Smooth muscle cell (in vitro differentiated cells): ENCODE results near the gene CUBN. TPM values are rescaled to one million over a fixed set of nuclear protein-coding genes. Genes with fewer than 3 reads are reported as not detected.
A peak's percentile ranks its signal among the peaks of the same experiment; 100 is the strongest.

Experiments used
- DNase-seq: peaks from one replicate; lab custom pipeline; 2025; ENCODE audit not compliant: unreplicated experiment; lab: John Stamatoyannopoulos, UW
- H2AFZ ChIP-seq: fragments of 200-600 bp; sonication (generic); 2 replicates; pipeline ENCODE4 v1.6.0; 2016; ENCODE audit warnings: antibody characterized with exemption, low read depth, mild to moderate bottlenecking
- H3F3A ChIP-seq: fragments of 200-600 bp; sonication (generic); 2 replicates; pipeline ENCODE4 v1.6.0; 2017; ENCODE audit warnings: antibody characterized with exemption, low read depth
- H3K27ac ChIP-seq: fragments of 200-600 bp; sonication (generic); 2 replicates; pipeline ENCODE4 v1.5.1; 2016; ENCODE audit warnings: low read depth, mild to moderate bottlenecking
- H3K27me3 ChIP-seq: fragments of 200-600 bp; sonication (generic); 2 replicates; pipeline ENCODE4 v1.6.1; 2016; ENCODE audit warnings: low read depth, mild to moderate bottlenecking
- H3K36me3 ChIP-seq: fragments of 200-600 bp; sonication (generic); 2 replicates; pipeline ENCODE4 v1.5.1; 2016; ENCODE audit warnings: low read depth
- H3K4me1 ChIP-seq: fragments of 200-600 bp; sonication (generic); 2 replicates; pipeline ENCODE4 v1.5.1; 2016; ENCODE audit warnings: low read depth
- H3K4me2 ChIP-seq: fragments of 200-600 bp; sonication (generic); 2 replicates; pipeline ENCODE4 v1.6.0; 2016; ENCODE audit warnings: mild to moderate bottlenecking
- H3K4me3 ChIP-seq: fragments of 200-600 bp; sonication (generic); 2 replicates; pipeline ENCODE4 v1.5.1; 2016; ENCODE audit warnings: mild to moderate bottlenecking
- H3K79me2 ChIP-seq: fragments of 200-600 bp; sonication (generic); 2 replicates; pipeline ENCODE4 v1.6.0; 2016; ENCODE audit warnings: low read depth, mild to moderate bottlenecking
- H3K9ac ChIP-seq: fragments of 200-600 bp; sonication (generic); 2 replicates; pipeline ENCODE4 v1.6.0; 2016; ENCODE audit warnings: low read depth
- H3K9me3 ChIP-seq: fragments of 200-600 bp; sonication (generic); replicated peaks from 2 replicates; pipeline ENCODE4 v1.5.1; 2016; ENCODE audit warnings: low read depth
- H4K20me1 ChIP-seq: fragments of 200-600 bp; sonication (generic); 2 replicates; pipeline ENCODE4 v1.6.0; 2016; ENCODE audit warnings: low read depth
- WGBS: methylation state at CpG from one replicate; pipeline ENCODE4 v1.1.7; 2016; ENCODE audit warnings: low lambda C conversion rate; 5-methylcytosine and 5-hydroxymethylcytosine counted together
- polyA plus RNA-seq: library from polyadenylated mRNA; unstranded; fragments of >200 nt; fragmentation: Nextera tagmentation; extraction: Ambion mirVana; gene quantifications from 2 replicates; pipeline ENCODE4 v1.2.1, GENCODE V29; 2016
- total RNA-seq: library from RNA; depleted of rRNA; stranded (reverse); fragments of >200 nt; gene quantifications from 2 replicates; pipeline ENCODE4 v1.2.3, GENCODE V29; 2014
- TF ChIP-seq, protein P1 (sequence below): fragments of 200-600 bp; sonication (generic); IDR thresholded peaks from 2 replicates; pipeline ENCODE4 v1.5.1; 2017; ENCODE audit warnings: borderline replicate concordance, mild to moderate bottlenecking, antibody characterized with exemption; ENCODE audit not compliant: insufficient read depth, poor library complexity, severe bottlenecking

Gene CUBN
- total and polyA plus RNA-seq, 2 experiments from 2014 or later: 0.62 to 4.7 TPM

- Histone ChIP-seq H3K36me3 (no peaks in the 10 kb centered on the region), H3K4me3 (no peak overlapping the region), H3F3A (no peaks in the 10 kb centered on the region), H3K79me2 (no peaks in the 10 kb centered on the region), H3K27ac (peak overlapping the region; percentile 70), H2AFZ (no peak overlapping the region), H3K27me3 (no peaks in the 10 kb centered on the region), H3K4me1 (no peaks in the 10 kb centered on the region), H3K9me3 (no peaks in the 10 kb centered on the region), H3K9ac (no peak overlapping the region), H4K20me1 (no peaks in the 10 kb centered on the region), H3K4me2 (peak overlapping the region; percentile 16)
- TF ChIP-seq, protein P1, sequence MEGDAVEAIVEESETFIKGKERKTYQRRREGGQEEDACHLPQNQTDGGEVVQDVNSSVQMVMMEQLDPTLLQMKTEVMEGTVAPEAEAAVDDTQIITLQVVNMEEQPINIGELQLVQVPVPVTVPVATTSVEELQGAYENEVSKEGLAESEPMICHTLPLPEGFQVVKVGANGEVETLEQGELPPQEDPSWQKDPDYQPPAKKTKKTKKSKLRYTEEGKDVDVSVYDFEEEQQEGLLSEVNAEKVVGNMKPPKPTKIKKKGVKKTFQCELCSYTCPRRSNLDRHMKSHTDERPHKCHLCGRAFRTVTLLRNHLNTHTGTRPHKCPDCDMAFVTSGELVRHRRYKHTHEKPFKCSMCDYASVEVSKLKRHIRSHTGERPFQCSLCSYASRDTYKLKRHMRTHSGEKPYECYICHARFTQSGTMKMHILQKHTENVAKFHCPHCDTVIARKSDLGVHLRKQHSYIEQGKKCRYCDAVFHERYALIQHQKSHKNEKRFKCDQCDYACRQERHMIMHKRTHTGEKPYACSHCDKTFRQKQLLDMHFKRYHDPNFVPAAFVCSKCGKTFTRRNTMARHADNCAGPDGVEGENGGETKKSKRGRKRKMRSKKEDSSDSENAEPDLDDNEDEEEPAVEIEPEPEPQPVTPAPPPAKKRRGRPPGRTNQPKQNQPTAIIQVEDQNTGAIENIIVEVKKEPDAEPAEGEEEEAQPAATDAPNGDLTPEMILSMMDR: no peak
- DNase-seq: no peak
Measured at GRCh38 chr10:16904049-16904448, 225.6 kb downstream of the CUBN start.

- TF ChIP-seq, protein P1: no peak
- Histone ChIP-seq H3K4me3 (no peak overlapping the region), H3K4me1 (no peaks in the 10 kb centered on the region), H3K27ac (no peak overlapping the region), H2AFZ (no peak overlapping the region), H3K4me2 (no peak overlapping the region), H3K27me3 (no peaks in the 10 kb centered on the region), H4K20me1 (no peaks in the 10 kb centered on the region), H3K79me2 (no peaks in the 10 kb centered on the region), H3K9ac (no peak overlapping the region), H3K36me3 (no peaks in the 10 kb centered on the region), H3K9me3 (no peaks in the 10 kb centered on the region), H3F3A (no peaks in the 10 kb centered on the region)
- no peak for DNase-seq
- 75% methylated on average over 1 of the region's 1 CpG for WGBS
Measured at GRCh38 chr10:16902606-16903005, 227.0 kb downstream of the CUBN start.

DNA sequence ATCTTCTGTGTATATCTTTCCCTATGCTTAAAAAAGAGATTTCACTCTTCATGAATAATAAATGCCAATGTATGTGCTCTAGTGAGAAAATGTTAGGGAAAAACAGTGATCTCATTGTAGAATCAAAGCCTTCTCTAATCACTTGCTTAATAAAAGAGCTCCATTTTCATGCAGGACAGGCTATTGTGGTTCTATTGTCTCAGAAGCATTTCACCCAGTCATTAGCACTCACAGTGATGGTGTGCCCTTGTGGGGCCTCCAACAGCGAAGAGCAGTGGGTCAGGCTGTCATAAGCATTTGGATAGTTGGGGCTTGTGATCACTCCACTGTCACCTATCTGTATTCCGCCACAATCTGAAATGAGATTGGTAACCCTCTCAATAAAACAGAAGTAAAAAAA lies 228.5 kb downstream of the CUBN start:
- Histone ChIP-seq H3K79me2 (no peaks in the 10 kb centered on the region), H3K4me2 (no peak overlapping the region), H4K20me1 (no peaks in the 10 kb centered on the region), H3F3A (no peaks in the 10 kb centered on the region), H3K4me1 (no peaks in the 10 kb centered on the region), H3K36me3 (no peaks in the 10 kb centered on the region), H3K27me3 (no peaks in the 10 kb centered on the region), H3K4me3 (no peak overlapping the region), H3K9me3 (no peaks in the 10 kb centered on the region), H3K9ac (no peak overlapping the region), H3K27ac (no peak overlapping the region), H2AFZ (no peak overlapping the region)
- no peak for DNase-seq
- WGBS: 50% methylated on average over 2 of the region's 2 CpGs
- TF ChIP-seq, protein P1: no peak

- no peak overlapping the region for H3K27ac ChIP-seq
- no peaks in the 10 kb centered on the region for H3K4me1 ChIP-seq
- 91% methylated on average over 3 of the region's 3 CpGs for WGBS
- H3K4me3 ChIP-seq: no peak overlapping the region
- H3K4me2 ChIP-seq: no peak overlapping the region
- no peaks in the 10 kb centered on the region for H3K36me3 ChIP-seq
- H3K9me3 ChIP-seq: no peaks in the 10 kb centered on the region
- no peak for DNase-seq
- H3K9ac ChIP-seq: no peak overlapping the region
- H2AFZ ChIP-seq: no peak overlapping the region
- no peaks in the 10 kb centered on the region for H3K79me2 ChIP-seq
- H4K20me1 ChIP-seq: no peaks in the 10 kb centered on the region
- TF ChIP-seq, protein P1: no peak
- H3K27me3 ChIP-seq: no peaks in the 10 kb centered on the region
- no peaks in the 10 kb centered on the region for H3F3A ChIP-seq
Measured at GRCh38 chr10:16896993-16897392, 232.6 kb downstream of the CUBN start.
